ENCODE measurements around the gene SENP5.
"Not testable (repeated sequence)": the region's sequence is repeated elsewhere in the genome, so short reads cannot be mapped to it uniquely, and the experiment has no call there.

The SENP5 gene

DNA sequence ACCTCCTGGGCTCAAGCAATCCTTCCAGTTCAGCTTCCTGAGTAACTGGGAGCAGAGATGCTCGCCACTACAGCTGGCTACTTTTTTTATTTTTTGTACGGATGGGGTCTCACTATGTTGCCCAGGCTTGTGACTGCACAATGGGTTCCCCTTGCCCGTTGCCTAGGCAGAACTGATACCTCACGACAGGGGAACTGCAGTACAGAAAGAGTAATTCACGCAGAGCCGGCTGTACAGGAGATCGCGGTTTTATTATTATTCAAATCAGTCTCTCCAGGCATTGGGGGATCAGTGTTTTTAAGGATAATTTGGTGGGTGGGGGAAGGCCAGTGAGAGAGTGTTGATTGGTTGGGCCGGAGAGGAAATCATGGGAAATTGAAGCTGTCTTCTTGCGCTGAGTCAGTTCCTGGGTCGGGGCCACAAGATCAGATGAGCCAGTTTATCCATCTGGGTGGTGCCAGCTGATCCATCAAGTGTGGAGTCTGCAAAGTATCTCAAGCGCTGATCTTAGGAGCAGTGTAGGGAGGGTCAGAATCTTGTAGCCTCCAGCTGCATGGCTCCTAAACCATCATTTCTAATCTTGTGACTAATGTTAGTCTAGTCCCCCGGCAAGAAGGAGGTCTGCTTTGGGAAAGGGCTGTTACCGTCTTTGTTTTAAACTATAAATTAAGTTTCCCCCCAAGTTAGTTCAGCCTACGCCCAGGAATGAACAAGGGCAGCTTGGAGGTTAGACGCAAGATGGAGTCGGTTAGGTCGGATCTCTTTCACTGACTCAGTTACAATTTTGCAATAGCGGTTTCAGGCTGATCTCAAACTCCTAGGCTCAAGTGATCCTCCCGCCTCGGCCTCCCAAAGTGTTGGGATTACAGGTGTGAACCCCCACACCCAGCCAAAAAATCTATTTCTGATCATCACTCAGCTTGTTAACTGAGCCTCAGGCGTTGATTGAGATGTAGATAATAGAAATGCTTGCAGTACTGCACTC is 23.2 kb upstream of the SENP5 start:
- not testable (repeated sequence) for H3K4me2 ChIP-seq (ENCODE audit: low read length); H3K27me3 ChIP-seq (ENCODE audit: control insufficient read depth, insufficient read depth, low read length); H3K9me3 ChIP-seq (replicated peaks; ENCODE audit: low read length); H3K4me1 ChIP-seq (ENCODE audit: control insufficient read depth, insufficient read depth, low read length); H3K9ac ChIP-seq (ENCODE audit: low read depth, low read length); H3K4me3 ChIP-seq (ENCODE audit: low read length); H3K36me3 ChIP-seq (ENCODE audit: insufficient read depth, low read length)

DNA sequence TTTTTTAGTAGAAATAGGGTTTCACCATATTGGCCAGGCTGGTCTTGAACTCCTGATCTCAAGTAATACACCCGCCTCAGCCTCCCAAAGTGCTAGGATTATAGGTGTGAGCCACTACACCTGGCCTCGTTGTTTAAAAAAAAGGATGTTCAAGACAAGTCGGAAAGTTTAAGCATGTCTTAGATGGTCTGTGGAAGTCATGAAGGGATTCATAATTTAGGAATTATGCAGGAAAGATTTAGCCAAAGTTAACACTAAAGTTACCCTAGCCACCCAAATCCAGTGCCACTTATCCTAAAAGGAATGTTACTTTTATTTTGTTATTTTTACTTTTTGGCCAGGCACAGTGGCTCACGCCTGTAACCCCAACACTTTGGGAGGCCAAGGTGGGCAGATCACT is 19.3 kb upstream of the SENP5 start:
- not testable (repeated sequence) for H3K4me2 ChIP-seq (ENCODE audit: low read length); H3K9me3 ChIP-seq (replicated peaks; ENCODE audit: low read length); H3K4me1 ChIP-seq (ENCODE audit: control insufficient read depth, insufficient read depth, low read length); H3K27me3 ChIP-seq (ENCODE audit: control insufficient read depth, insufficient read depth, low read length); H3K36me3 ChIP-seq (ENCODE audit: insufficient read depth, low read length); H3K9ac ChIP-seq (ENCODE audit: low read depth, low read length); H3K4me3 ChIP-seq (ENCODE audit: low read length)

DNA sequence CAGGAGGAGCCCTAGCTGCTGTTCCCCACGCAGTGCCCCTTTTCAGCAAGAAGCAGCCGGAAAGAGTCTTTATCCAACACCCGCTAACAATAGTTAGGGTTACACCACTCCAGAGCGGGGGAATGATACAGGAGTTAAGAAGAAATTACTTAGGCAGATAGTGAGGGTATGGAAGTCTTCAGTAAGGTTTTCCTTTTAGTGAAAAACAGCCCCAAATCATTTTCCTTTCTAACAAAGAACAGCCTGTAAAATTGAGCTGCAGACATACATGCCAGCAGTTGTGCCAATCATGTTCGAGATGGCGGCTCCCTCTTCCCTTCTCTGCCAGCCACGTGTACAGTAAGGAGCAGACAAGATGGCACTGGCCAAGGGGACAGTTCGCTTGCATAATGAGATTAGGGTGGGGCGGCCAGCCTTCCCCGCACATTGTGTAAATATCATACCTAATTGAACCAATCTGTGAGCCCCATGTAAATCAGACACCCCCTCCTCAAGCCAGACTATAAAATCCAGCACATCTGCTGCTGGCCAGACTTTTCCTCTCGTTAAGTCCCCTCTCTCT is 18.5 kb upstream of the SENP5 start:
- H3K27me3 ChIP-seq (ENCODE audit: control insufficient read depth, insufficient read depth, low read length) = no peaks in the 10 kb centered on the region
- H3K36me3 ChIP-seq (ENCODE audit: insufficient read depth, low read length) = no peaks in the 10 kb centered on the region
- no peak overlapping the region for H3K9ac ChIP-seq (ENCODE audit: low read depth, low read length)
- peaks cover under 1% of the 10 kb centered on the region for H3K4me1 ChIP-seq (ENCODE audit: control insufficient read depth, insufficient read depth, low read length)
- H3K9me3 ChIP-seq (replicated peaks; ENCODE audit: low read length) = no peaks in the 10 kb centered on the region
- H3K4me2 ChIP-seq (ENCODE audit: low read length) = no peak overlapping the region
- no peak overlapping the region for H3K4me3 ChIP-seq (ENCODE audit: low read length)

GRCh38 chr3:196863000-196863399 is 4.7 kb upstream of the SENP5 start:
- not testable (repeated sequence) for H3K9ac ChIP-seq (ENCODE audit: low read depth, low read length); H3K4me3 ChIP-seq (ENCODE audit: low read length); H3K4me2 ChIP-seq (ENCODE audit: low read length); H3K27me3 ChIP-seq (ENCODE audit: control insufficient read depth, insufficient read depth, low read length); H3K4me1 ChIP-seq (ENCODE audit: control insufficient read depth, insufficient read depth, low read length); H3K9me3 ChIP-seq (replicated peaks; ENCODE audit: low read length); H3K36me3 ChIP-seq (ENCODE audit: insufficient read depth, low read length)

DNA sequence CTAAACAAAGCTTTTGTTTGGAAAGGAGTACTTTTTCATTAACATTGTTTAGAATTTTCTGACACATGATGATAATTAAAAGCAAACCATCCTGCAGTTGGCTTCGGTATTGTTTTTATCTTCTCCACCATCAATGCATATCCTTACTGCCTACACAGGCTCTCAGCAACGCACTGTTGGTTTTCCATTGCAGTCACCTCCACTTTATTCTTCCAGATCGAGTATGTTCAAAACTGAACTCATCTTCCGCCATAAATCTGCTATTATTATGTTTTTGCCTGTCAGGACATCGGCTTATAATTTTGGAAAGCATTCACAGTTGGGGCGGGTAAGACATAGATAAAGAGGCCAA is 589 bp upstream of the SENP5 start:
- peaks cover 4% of the 10 kb centered on the region for H3K36me3 ChIP-seq (ENCODE audit: insufficient read depth, low read length)
- H3K4me2 ChIP-seq (ENCODE audit: low read length) = peak overlapping the region; percentile 100
- H3K4me1 ChIP-seq (ENCODE audit: control insufficient read depth, insufficient read depth, low read length) = peaks cover 11% of the 10 kb centered on the region
- peak overlapping the region; percentile 97 for H3K4me3 ChIP-seq (ENCODE audit: low read length)
- H3K9ac ChIP-seq (ENCODE audit: low read depth, low read length) = peak overlapping the region; percentile 90
- H3K9me3 ChIP-seq (replicated peaks; ENCODE audit: low read length) = no peaks in the 10 kb centered on the region
- no peaks in the 10 kb centered on the region for H3K27me3 ChIP-seq (ENCODE audit: control insufficient read depth, insufficient read depth, low read length)

GRCh38 chr3:196868297-196868661 is 559 bp downstream of the SENP5 start:
- no peaks in the 10 kb centered on the region for H3K9me3 ChIP-seq (replicated peaks; ENCODE audit: low read length)
- peaks cover 11% of the 10 kb centered on the region for H3K4me1 ChIP-seq (ENCODE audit: control insufficient read depth, insufficient read depth, low read length)
- H3K9ac ChIP-seq (ENCODE audit: low read depth, low read length) = peak overlapping the region; percentile 90
- H3K27me3 ChIP-seq (ENCODE audit: control insufficient read depth, insufficient read depth, low read length) = no peaks in the 10 kb centered on the region
- H3K4me2 ChIP-seq (ENCODE audit: low read length) = peak overlapping the region; percentile 84
- peak overlapping the region; percentile 97 for H3K4me3 ChIP-seq (ENCODE audit: low read length)
- peaks cover 4% of the 10 kb centered on the region for H3K36me3 ChIP-seq (ENCODE audit: insufficient read depth, low read length)

GRCh38 chr3:196872316-196872715 is 4.6 kb downstream of the SENP5 start:
- H3K9ac ChIP-seq (ENCODE audit: low read depth, low read length) = no peak overlapping the region
- H3K4me2 ChIP-seq (ENCODE audit: low read length) = no peak overlapping the region
- no peaks in the 10 kb centered on the region for H3K27me3 ChIP-seq (ENCODE audit: control insufficient read depth, insufficient read depth, low read length)
- H3K4me3 ChIP-seq (ENCODE audit: low read length) = no peak overlapping the region
- peaks cover 4% of the 10 kb centered on the region for H3K36me3 ChIP-seq (ENCODE audit: insufficient read depth, low read length)
- peaks cover 8% of the 10 kb centered on the region for H3K4me1 ChIP-seq (ENCODE audit: control insufficient read depth, insufficient read depth, low read length)
- no peaks in the 10 kb centered on the region for H3K9me3 ChIP-seq (replicated peaks; ENCODE audit: low read length)

DNA sequence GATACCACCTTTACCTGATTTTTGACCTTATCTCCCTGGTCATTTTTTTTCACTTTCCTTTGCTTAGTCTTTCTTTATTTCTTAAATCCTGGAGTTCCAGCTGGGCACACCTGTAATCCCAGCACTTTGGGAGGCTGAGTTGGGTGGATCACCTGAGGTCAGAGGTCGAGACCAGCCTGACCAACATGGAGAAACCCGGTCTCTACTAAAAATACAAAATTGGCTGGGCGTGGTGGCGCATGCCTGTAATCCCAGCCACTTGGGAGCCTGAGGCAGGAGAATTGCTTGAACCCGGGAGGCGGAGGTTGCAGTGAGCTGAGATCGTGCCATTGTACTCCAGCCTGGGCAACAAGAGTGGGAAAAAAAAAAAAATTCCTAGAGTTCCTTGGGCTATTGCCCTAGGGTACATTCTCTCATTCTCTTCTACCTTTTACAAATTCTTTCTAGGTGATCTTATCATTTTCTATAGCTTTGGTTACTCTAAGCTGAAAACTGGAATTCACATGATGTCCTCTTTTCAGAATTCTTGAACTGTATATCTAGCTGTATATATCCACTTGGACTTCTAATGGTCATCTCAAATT is 6.9 kb downstream of the SENP5 start:
- H3K4me2 ChIP-seq (ENCODE audit: low read length); H3K36me3 ChIP-seq (ENCODE audit: insufficient read depth, low read length); H3K4me1 ChIP-seq (ENCODE audit: control insufficient read depth, insufficient read depth, low read length); H3K27me3 ChIP-seq (ENCODE audit: control insufficient read depth, insufficient read depth, low read length); H3K9me3 ChIP-seq (replicated peaks; ENCODE audit: low read length); H3K9ac ChIP-seq (ENCODE audit: low read depth, low read length); H3K4me3 ChIP-seq (ENCODE audit: low read length): not testable (repeated sequence)

- Histone ChIP-seq H3K4me1 (ENCODE audit: control insufficient read depth, insufficient read depth, low read length) (peaks cover 9% of the 10 kb centered on the region), H3K36me3 (ENCODE audit: insufficient read depth, low read length) (peaks cover 4% of the 10 kb centered on the region), H3K27me3 (ENCODE audit: control insufficient read depth, insufficient read depth, low read length) (no peaks in the 10 kb centered on the region), H3K9me3 (replicated peaks; ENCODE audit: low read length) (no peaks in the 10 kb centered on the region), H3K4me3 (ENCODE audit: low read length) (no peak overlapping the region), H3K4me2 (ENCODE audit: low read length) (no peak overlapping the region), H3K9ac (ENCODE audit: low read depth, low read length) (no peak overlapping the region)
Measured at GRCh38 chr3:196875258-196875657, 7.5 kb downstream of the SENP5 start.

GRCh38 chr3:196883361-196883760 is 15.6 kb downstream of the SENP5 start:
- no peaks in the 10 kb centered on the region for H3K27me3 ChIP-seq (ENCODE audit: control insufficient read depth, insufficient read depth, low read length)
- peaks cover 23% of the 10 kb centered on the region for H3K36me3 ChIP-seq (ENCODE audit: insufficient read depth, low read length)
- no peak overlapping the region for H3K9ac ChIP-seq (ENCODE audit: low read depth, low read length)
- H3K9me3 ChIP-seq (replicated peaks; ENCODE audit: low read length) = no peaks in the 10 kb centered on the region
- no peak overlapping the region for H3K4me2 ChIP-seq (ENCODE audit: low read length)
- no peak overlapping the region for H3K4me3 ChIP-seq (ENCODE audit: low read length)
- peaks cover 9% of the 10 kb centered on the region for H3K4me1 ChIP-seq (ENCODE audit: control insufficient read depth, insufficient read depth, low read length)

DNA sequence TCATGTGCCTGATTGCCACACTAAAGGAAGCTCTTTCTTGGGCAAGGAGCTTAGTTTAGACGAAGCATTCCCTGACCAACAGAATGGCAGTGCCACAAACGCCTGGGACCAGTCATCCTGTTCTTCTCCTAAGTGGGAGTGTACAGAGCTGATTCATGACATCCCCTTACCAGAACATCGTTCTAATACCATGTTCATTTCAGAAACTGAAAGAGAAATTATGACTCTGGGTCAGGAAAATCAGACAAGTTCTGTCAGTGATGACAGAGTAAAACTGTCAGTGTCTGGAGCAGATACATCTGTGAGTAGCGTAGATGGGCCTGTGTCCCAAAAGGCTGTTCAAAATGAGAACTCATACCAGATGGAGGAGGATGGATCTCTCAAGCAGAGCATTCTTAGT is 18.4 kb downstream of the SENP5 start:
- no peak overlapping the region for H3K4me3 ChIP-seq (ENCODE audit: low read length)
- no peaks in the 10 kb centered on the region for H3K9me3 ChIP-seq (replicated peaks; ENCODE audit: low read length)
- peaks cover 4% of the 10 kb centered on the region for H3K4me1 ChIP-seq (ENCODE audit: control insufficient read depth, insufficient read depth, low read length)
- H3K9ac ChIP-seq (ENCODE audit: low read depth, low read length) = no peak overlapping the region
- H3K27me3 ChIP-seq (ENCODE audit: control insufficient read depth, insufficient read depth, low read length) = no peaks in the 10 kb centered on the region
- H3K4me2 ChIP-seq (ENCODE audit: low read length) = no peak overlapping the region
- H3K36me3 ChIP-seq (ENCODE audit: insufficient read depth, low read length) = peaks cover 22% of the 10 kb centered on the region

Measured in skeletal muscle satellite cell (primary cell).